Astrocyte of the cerebellum (primary cell): ENCODE measurements around the gene ASPDH.

Source experiments
- DNase-seq: peaks from one replicate; pipeline ENCODE4 v3.0.0-alpha.2; 2011; ENCODE audit warnings: low read depth
- H3K4me3 ChIP-seq: 2 replicates; pipeline ENCODE4 v1.5.1; 2011; ENCODE audit warnings: mild to moderate bottlenecking, low read depth, low read length, moderate library complexity
- in situ Hi-C: cut with HindIII; loops from 2 replicates; pipeline ENCODE4 v1.10.0; 2017; ENCODE audit warnings: low sequenced_read_pairs
- TF ChIP-seq, protein P1 (sequence below): IDR thresholded peaks from 2 replicates; pipeline ENCODE4 v1.5.1; 2012; ENCODE audit warnings: low read length, low read depth, moderate library complexity, mild to moderate bottlenecking; ENCODE audit errors: missing control alignments

ASPDH gene

DNA sequence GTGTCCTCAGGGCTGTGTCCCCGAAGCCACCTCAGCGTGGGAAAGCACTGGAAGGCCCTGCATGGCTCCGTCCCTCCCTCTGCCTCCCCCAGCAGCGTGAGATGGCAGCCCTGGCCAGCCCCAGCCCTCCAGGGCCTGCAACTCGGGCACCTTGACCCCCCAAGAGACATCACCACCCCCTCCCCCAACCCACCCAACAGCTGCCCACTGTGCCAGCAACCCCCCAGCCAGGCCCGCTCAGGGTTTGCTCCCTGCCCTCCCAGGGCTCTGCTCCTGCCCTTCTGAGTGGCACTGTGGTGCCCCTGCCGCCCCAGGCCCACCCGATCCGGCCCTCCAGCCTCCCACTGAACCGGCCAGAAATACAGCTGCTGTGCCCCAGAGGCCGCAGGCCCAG, 1.5 kb upstream of the ASPDH start:
- TF ChIP-seq, protein P1, sequence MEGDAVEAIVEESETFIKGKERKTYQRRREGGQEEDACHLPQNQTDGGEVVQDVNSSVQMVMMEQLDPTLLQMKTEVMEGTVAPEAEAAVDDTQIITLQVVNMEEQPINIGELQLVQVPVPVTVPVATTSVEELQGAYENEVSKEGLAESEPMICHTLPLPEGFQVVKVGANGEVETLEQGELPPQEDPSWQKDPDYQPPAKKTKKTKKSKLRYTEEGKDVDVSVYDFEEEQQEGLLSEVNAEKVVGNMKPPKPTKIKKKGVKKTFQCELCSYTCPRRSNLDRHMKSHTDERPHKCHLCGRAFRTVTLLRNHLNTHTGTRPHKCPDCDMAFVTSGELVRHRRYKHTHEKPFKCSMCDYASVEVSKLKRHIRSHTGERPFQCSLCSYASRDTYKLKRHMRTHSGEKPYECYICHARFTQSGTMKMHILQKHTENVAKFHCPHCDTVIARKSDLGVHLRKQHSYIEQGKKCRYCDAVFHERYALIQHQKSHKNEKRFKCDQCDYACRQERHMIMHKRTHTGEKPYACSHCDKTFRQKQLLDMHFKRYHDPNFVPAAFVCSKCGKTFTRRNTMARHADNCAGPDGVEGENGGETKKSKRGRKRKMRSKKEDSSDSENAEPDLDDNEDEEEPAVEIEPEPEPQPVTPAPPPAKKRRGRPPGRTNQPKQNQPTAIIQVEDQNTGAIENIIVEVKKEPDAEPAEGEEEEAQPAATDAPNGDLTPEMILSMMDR, result no peak
- in situ Hi-C loops, result no loop called here
- no peak for DNase-seq
- H3K4me3 ChIP-seq, result no peak overlapping the region

DNA sequence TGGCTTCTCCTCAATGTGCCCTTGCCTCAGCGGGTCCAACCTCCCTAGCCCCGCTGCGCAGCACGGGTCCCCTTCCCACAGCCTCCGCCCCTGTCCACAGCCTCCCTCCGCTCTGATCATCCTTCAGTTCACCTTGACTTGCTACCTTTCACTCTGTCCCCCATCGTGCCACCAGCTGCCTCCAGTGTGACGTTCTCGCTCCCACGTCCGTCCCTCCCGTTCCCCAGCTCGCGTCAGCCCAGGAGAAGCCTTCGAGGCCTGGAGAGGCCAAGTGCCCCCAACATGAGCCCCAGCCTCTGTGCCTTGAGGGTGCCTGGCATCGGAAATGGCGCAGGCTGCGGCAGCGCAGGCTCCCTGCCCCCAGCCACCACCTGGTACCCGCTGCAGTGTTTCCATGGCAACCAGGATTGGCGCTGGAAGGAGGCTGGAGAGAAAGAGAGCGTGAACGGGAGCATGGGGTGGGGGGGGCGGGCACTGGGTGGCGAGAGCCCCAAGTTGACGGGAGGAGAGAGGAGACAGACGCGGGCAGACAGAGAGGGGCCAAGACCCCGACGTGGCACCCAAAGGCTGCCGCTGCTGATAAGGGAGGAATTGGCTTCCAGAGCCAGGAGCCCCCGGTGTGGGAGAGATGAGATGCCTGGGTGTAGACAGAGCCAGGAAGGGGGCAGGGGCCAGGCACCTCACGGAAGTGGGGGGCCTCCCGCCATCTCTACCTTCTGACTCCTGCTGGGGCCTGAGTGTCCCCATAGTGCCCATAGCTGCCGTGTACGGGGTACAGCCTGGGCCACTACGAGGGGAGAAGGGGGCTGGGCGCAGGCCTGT, 844 bp upstream of the ASPDH start:
- DNase-seq, result no peak
- TF ChIP-seq, protein P1, result no peak
- in situ Hi-C loops, result no loop called here
- H3K4me3 ChIP-seq, result no peak overlapping the region

DNA sequence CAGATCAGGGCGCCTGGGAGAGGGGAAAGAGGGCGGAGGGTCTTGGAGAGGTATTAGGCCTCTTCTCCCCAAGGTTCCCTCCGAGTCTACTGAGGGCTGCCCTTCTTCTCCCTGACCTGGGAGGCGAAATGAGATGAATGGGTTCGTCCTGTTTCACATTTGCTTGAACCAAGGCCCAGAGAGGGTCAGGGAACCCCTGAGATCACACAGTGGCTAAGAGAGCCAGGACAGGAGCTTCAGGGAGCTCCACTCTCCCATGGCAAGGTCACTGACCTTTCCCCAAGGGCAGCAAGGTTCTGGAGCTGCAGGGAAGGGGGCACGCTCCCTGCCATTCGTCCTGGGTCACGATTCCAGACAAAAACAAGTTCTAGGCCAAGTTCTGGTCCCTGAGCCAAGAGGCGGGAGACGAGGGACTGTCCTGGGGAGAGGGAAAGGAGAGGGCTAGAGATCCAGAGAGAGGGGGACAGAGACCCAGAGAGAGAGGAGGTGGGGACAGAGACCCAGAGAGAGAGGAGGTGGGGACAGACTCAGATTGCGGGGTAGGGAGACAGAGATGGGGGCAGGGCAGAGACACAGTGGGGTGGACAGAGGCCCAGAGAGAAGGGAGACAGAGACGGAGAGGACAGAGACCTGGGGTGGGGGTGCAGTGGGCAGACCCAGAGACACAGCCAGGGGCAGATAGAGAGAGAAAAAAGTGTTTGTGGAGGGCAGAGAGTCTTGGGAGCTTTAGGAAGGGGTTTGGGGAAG, 541 bp downstream of the ASPDH start:
- TF ChIP-seq, protein P1, result no peak
- H3K4me3 ChIP-seq, result no peak overlapping the region
- DNase-seq, result no peak
- in situ Hi-C loops, result no loop called here

DNA sequence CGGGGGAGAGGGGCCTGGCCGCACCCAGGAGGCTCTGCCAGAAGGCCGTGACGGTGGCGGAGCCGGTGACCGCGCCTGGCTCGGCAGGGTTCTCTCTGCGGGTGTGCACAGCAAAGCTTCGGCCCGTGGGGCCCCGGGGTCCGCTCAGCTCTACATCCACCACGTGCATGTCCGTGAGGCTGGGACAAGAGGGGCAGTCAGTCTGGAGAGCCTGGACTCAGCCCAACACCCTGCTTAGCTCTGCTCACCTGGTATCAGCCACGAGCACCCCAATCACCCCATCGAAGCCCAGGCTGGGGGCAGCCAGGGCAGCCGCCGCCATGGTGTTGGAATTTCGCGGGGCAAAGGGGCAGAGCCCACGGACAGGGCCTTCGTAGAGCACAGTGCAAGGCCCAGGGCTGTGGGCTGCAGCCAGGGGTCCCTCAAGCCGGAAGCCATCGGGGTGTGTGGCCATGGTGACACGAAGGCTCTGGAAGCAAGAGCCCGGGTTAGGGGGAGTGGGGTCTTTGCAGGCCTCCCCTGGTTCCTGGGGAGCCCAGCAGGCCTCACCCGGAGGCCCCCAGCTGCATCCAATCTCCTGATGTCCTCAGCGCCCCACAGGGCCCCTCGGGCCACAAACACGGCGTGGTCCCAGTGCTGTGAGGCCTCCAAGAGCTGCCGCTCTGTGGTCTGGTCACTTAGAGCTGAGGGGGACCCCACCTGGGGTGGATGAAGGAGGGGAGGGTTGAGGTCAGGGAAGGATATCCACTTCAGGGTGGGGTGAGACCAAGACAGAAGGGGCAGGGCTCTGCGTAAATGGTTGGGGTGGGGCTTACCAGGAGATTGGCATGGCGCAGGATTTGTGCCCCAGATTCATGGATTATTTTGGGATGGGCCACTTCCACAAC, 1.4 kb downstream of the ASPDH start:
- TF ChIP-seq, protein P1, result no peak
- no peak for DNase-seq
- H3K4me3 ChIP-seq, result peak overlapping the region; percentile 80
- in situ Hi-C loops, result no loop called here

DNA sequence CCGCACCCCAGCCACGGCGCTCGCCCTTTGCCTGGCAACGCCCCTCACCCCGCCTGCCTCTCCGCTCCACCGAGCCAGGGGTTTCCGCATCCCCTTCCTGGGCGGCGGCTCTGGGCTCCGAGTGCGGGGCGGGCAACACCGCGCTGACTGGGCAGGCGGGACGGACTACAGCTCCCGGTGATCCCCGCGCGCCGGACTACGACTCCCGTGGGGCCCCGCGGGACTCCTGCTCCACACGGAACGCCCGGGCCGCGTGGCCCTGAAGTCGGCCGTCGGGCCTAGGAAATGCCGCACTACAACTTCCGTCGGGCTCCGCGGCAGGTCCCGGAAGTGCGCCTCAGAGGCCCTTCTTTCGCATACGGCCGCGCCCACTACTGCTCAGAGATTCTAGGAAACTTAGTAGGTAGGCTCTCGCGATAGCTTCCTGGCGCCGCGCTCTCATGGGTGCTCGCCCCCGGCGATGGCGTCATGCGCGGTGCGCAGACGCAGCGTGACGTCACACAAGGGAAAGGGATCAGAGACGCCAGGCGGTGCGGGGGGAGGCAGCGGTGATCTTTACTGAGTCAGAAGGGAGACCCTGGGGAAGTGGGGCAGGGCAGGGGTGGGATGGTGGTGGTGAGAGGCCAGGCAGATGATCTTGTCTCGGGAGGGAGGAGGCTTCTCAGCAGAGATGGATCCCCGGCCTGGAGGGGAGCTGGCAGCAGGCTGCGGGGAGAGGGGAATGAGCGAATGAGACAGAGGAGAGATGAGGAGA, 2.5 kb downstream of the ASPDH start, which contains the start of gene JOSD2:
Gene JOSD2 (minus strand): TSS at position 123 of the 754 bp plus-strand sequence. CDS start 760 bp downstream, outside the sequence.
- TF ChIP-seq, protein P1, result no peak
- in situ Hi-C loops, result no loop called here
- DNase-seq, result peak; percentile 98
- peak within 1 kb of the TSS; percentile 80 for H3K4me3 ChIP-seq

DNA sequence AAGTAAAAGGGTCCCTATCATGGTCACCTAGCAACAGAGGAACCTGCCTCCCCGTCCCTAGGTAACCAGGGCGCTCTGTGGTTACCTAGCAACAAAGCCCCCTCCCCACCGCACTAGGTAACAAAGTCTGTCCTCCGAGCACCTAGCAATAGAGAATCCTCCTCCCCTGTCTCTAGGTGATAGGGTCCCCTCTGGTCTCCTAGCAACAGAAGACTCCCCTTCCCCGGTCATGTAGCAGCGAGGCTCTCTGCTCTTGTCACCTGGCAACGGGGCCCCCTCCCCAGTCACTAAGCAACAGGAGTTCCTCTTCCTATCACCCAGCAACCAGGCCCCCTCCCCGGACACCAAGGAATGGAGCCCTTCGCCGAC, 3.0 kb downstream of the ASPDH start:
- DNase-seq, result no peak
- peak overlapping the region; percentile 80 for H3K4me3 ChIP-seq
- TF ChIP-seq, protein P1, result no peak
- in situ Hi-C loops, result no loop called here
